PFSK-1 (cell line): ENCODE data around the gene KCNIP4.

ENCODE experiments used
- POLR2AphosphoS5 ChIP-seq: IDR thresholded peaks from 2 replicates; pipeline ENCODE4 v1.6.1; 2012; ENCODE audit warnings: low read depth, mild to moderate bottlenecking, control low read depth, low read length, moderate library complexity
- TAF1 ChIP-seq: IDR thresholded peaks from 2 replicates; pipeline ENCODE4 v1.6.1; 2012; ENCODE audit warnings: low read length, control low read depth, borderline replicate concordance; ENCODE audit not compliant: insufficient read depth

GRCh38 chr4:20809812-20810211, 1138.8 kb downstream of the KCNIP4 start:
- no peak for TF ChIP-seq POLR2AphosphoS5
- TF ChIP-seq TAF1, result no peak
